Transverse colon (tissue), 4 donors: Measurements from ENCODE around the gene LHFPL4. TPM values are rescaled to one million over a fixed set of nuclear protein-coding genes. Genes with fewer than 3 reads are reported as not detected.

Experiments used
- DNase-seq: peaks from one replicate; pipeline ENCODE4 v3.0.0-alpha.2; 2019
- H3K27ac ChIP-seq, 4 donors: fragments of 200-600 bp; sonication (generic); 2 replicates each; pipeline ENCODE4 v1.5.1; 2016 to 2018; ENCODE audit warnings: inconsistent platforms in 4 of 4
- H3K27me3 ChIP-seq: fragments of 200-600 bp; sonication (generic); 2 replicates; pipeline ENCODE4 v1.5.1; 2017; ENCODE audit warnings: inconsistent platforms
- H3K36me3 ChIP-seq, 4 donors: fragments of 200-600 bp; sonication (generic); 2 replicates each; pipeline ENCODE4 v1.5.1; 2017 to 2019; ENCODE audit warnings: inconsistent platforms in 4 of 4
- H3K4me1 ChIP-seq, 4 donors: fragments of 200-600 bp; sonication (generic); 2 replicates each; pipeline ENCODE4 v1.5.1; 2017 to 2020; ENCODE audit warnings: inconsistent platforms in 4 of 4
- H3K4me3 ChIP-seq, 4 donors: fragments of 200-600 bp; sonication (generic); 1 replicate in 1 of 4; 2 replicates in 3 of 4; pipeline versions ENCODE4 v1.5.1 to v1.6.1; 2017 to 2019; ENCODE audit warnings: inconsistent platforms in 4 of 4
- H3K9me3 ChIP-seq, 2 donors: fragments of 200-600 bp; sonication (generic); 2 replicates each; pipeline ENCODE4 v1.5.1; 2017 to 2019; ENCODE audit warnings: inconsistent platforms in 2 of 2
- CTCF ChIP-seq, 5 experiments: fragments of 200-600 bp in 3 of 5; fragments of 450-650 bp in 2 of 5; sonication (generic) in 3 of 5; IDR thresholded peaks; 1 replicate in 2 of 5; 2 replicates in 3 of 5; pipeline ENCODE4 v1.5.1; 2016 to 2017; ENCODE audit warnings: antibody characterized with exemption in 5 of 5, inconsistent platforms in 3 of 5, mild to moderate bottlenecking in 2 of 5, moderate library complexity in 1 of 5
- EP300 ChIP-seq: sonication (generic); formaldehyde crosslinking; IDR thresholded peaks from one replicate; pipeline ENCODE4 v1.6.1; 2017; ENCODE audit warnings: antibody characterized with exemption, low read depth
- POLR2A ChIP-seq: fragments of 450-650 bp; IDR thresholded peaks from one replicate; pipeline ENCODE4 v1.6.1; 2016; ENCODE audit warnings: antibody characterized with exemption, mild to moderate bottlenecking, moderate library complexity
- POLR2AphosphoS5 ChIP-seq, 3 donors: sonication (generic); formaldehyde crosslinking; IDR thresholded peaks; one replicate each; pipeline ENCODE4 v1.6.1; 2016; ENCODE audit warnings: antibody characterized with exemption in 3 of 3
- WGBS, 2 donors: methylation state at CpG; one replicate each; pipeline ENCODE4 v1.1.5; 2018; ENCODE audit warnings: low coverage in 1 of 2; 5-methylcytosine and 5-hydroxymethylcytosine counted together
- in situ Hi-C, 4 donors: fragments of 200-750 bp; cut with MboI; loops; one replicate each; pipeline versions ENCODE4 v1.15.0 to v1.15.1; 2017; ENCODE audit warnings: low sequenced_read_pairs in 3 of 4, low pct_ligation_motif_present in 1 of 4, low pct_unique_long_range_greater_than_20kb in 1 of 4
- intact Hi-C: fragments of 100-400 bp; cut with DNase I; formaldehyde crosslinking; loops from one replicate; pipeline ENCODE4 v1.15.1; 2023; ENCODE audit warnings: low total_unique reads
- total RNA-seq, 4 donors: library from RNA; depleted of rRNA; stranded (reverse); fragments of >200 nt; gene quantifications; one replicate each; pipeline ENCODE4 v1.1.0, GENCODE V29; 2016

Gene LHFPL4
- total RNA-seq, 4 donors from 2014 or later: 0.14 to 0.32 TPM; not detected in 2

GRCh38 chr3:9583371-9583770 lies 29.7 kb upstream of the LHFPL4 start:
- TF ChIP-seq EP300 (no peak), POLR2AphosphoS5 (IDR thresholded peaks at IDR 0.05) (no peak), POLR2A (no peak), CTCF (IDR thresholded peaks at IDR 0.05) (no peak)
- H3K4me3 ChIP-seq: no peak overlapping the region
- H3K27me3 ChIP-seq: no peaks in the 10 kb centered on the region
- H3K36me3 ChIP-seq: no peaks in the 10 kb centered on the region
- H3K9me3 ChIP-seq: peaks cover 6% of the 10 kb centered on the region in 2 donors
- intact Hi-C loops: no loop called here
- H3K27ac ChIP-seq: no peak overlapping the region
- WGBS, 2 donors: 82% methylated on average over 3 of the region's 3 CpGs; no CpG with 5 or more reads in 1 of the 2 donors
- DNase-seq: no peak
- in situ Hi-C loops: no loop called here
- H3K4me1 ChIP-seq: no peaks in the 10 kb centered on the region

- Histone ChIP-seq H3K4me1 (no peaks in the 10 kb centered on the region), H3K27ac (no peak overlapping the region), H3K36me3 (no peaks in the 10 kb centered on the region), H3K9me3 (peaks cover 6% of the 10 kb centered on the region in 2 donors), H3K27me3 (no peaks in the 10 kb centered on the region), H3K4me3 (no peak overlapping the region)
- in situ Hi-C loops: no loop called here
- WGBS, 2 donors: 78% methylated on average over 3 of the region's 3 CpGs; no CpG with 5 or more reads in 1 of the 2 donors
- TF ChIP-seq POLR2A: no peak
- intact Hi-C loops: no loop called here
- no peak for DNase-seq
Measured at GRCh38 chr3:9582332-9582731, 28.7 kb upstream of the LHFPL4 start.

GRCh38 chr3:9581742-9582141 lies 28.1 kb upstream of the LHFPL4 start:
- no peaks in the 10 kb centered on the region for H3K4me1 ChIP-seq
- H3K4me3 ChIP-seq: no peak overlapping the region
- WGBS, 2 donors: 81% methylated on average over 2 of the region's 2 CpGs; no CpG with 5 or more reads in 1 of the 2 donors
- peaks cover 6% of the 10 kb centered on the region in 2 donors for H3K9me3 ChIP-seq
- intact Hi-C loops: no loop called here
- no peaks in the 10 kb centered on the region for H3K27me3 ChIP-seq
- no peak overlapping the region for H3K27ac ChIP-seq
- H3K36me3 ChIP-seq: no peaks in the 10 kb centered on the region
- no peak for DNase-seq
- TF ChIP-seq CTCF (IDR thresholded peaks at IDR 0.05): no peak
- no peak for TF ChIP-seq EP300
- TF ChIP-seq POLR2AphosphoS5 (IDR thresholded peaks at IDR 0.05): no peak
- TF ChIP-seq POLR2A: no peak
- in situ Hi-C loops: no loop called here

- Histone ChIP-seq H3K27ac (no peak overlapping the region), H3K9me3 (peaks cover 0 to 6% of the 10 kb centered on the region in 2 donors), H3K36me3 (no peaks in the 10 kb centered on the region), H3K27me3 (peaks cover 6% of the 10 kb centered on the region), H3K4me1 (no peaks in the 10 kb centered on the region), H3K4me3 (no peak overlapping the region)
- 85 to 100% methylated on average over 1 of the region's 1 CpG for WGBS, 2 donors
- intact Hi-C loops: no loop called here
- in situ Hi-C loops: no loop called here
- TF ChIP-seq POLR2AphosphoS5 (IDR thresholded peaks at IDR 0.05) (no peak), CTCF (IDR thresholded peaks at IDR 0.05) (no peak), EP300 (no peak), POLR2A (no peak)
- DNase-seq: no peak
Measured at GRCh38 chr3:9569054-9569453, 15.4 kb upstream of the LHFPL4 start.

- no peak for TF ChIP-seq POLR2AphosphoS5 (IDR thresholded peaks at IDR 0.05)
- TF ChIP-seq EP300: no peak
- no peaks in the 10 kb centered on the region for H3K4me1 ChIP-seq
- in situ Hi-C loops: no loop called here
- no peak for DNase-seq
- H3K9me3 ChIP-seq: peaks cover 0 to 6% of the 10 kb centered on the region in 2 donors
- intact Hi-C loops: no loop called here
- no peak overlapping the region for H3K4me3 ChIP-seq
- 86 to 92% methylated on average over 2 of the region's 2 CpGs for WGBS, 2 donors
- H3K36me3 ChIP-seq: no peaks in the 10 kb centered on the region
- no peak overlapping the region for H3K27ac ChIP-seq
- no peaks in the 10 kb centered on the region for H3K27me3 ChIP-seq
Measured at GRCh38 chr3:9565316-9565715, 11.7 kb upstream of the LHFPL4 start.
